Lower leg skin (tissue), 3 donors: ENCODE measurements around the gene RAD1.

Source experiments
- POLR2A ChIP-seq, 2 donors: fragments of 450-650 bp; IDR thresholded peaks; one replicate each; pipeline ENCODE4 v1.6.1; 2016 to 2017; ENCODE audit warnings: antibody characterized with exemption in 2 of 2, mild to moderate bottlenecking in 1 of 2, moderate library complexity in 1 of 2
- TF ChIP-seq, protein P1 (sequence below), 3 donors: fragments of 450-650 bp; IDR thresholded peaks; one replicate each; pipeline ENCODE4 v1.5.1; 2016; ENCODE audit warnings: antibody characterized with exemption in 3 of 3, mild to moderate bottlenecking in 3 of 3, moderate library complexity in 2 of 3

DNA sequence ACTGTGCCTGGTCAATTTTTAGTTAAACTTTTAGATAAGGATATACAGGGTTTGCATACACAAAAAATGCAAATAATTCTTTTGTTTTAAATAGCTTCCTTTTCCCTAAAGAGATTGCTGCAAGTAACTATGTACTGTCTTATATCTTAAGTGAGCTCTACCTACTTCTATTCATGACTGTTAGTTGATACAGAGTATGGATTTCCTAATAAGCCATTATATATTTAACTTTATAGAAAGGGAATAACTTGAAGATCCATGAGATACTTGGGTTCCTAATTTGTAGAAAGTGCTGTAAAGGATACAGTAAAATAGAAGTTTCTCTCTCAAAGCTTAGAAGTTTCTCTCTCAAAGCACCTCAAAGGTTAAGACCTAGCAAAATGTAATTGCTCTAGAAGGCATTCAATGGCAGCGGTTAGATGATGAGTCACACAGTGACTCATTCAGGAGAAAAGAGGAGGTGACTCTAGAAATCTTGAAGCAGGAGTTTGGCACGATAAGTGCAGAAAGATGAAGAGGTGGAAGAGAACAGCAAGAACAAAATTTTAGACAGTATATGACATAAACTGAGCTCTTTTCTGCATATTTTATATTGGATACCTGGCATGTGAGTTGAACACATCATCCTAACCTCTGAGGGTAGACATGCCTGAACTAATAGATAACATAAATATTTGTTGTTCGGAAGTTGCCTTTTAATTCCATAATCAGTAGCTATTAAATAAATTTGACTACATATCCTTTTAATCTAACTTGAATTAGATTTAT lies 8.6 kb upstream of the RAD1 start:
- no peak for TF ChIP-seq POLR2A (IDR thresholded peaks at IDR 0.05)
- TF ChIP-seq, protein P1, sequence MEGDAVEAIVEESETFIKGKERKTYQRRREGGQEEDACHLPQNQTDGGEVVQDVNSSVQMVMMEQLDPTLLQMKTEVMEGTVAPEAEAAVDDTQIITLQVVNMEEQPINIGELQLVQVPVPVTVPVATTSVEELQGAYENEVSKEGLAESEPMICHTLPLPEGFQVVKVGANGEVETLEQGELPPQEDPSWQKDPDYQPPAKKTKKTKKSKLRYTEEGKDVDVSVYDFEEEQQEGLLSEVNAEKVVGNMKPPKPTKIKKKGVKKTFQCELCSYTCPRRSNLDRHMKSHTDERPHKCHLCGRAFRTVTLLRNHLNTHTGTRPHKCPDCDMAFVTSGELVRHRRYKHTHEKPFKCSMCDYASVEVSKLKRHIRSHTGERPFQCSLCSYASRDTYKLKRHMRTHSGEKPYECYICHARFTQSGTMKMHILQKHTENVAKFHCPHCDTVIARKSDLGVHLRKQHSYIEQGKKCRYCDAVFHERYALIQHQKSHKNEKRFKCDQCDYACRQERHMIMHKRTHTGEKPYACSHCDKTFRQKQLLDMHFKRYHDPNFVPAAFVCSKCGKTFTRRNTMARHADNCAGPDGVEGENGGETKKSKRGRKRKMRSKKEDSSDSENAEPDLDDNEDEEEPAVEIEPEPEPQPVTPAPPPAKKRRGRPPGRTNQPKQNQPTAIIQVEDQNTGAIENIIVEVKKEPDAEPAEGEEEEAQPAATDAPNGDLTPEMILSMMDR (IDR thresholded peaks at IDR 0.05): no peak
